Progenitor cell of endocrine pancreas (in vitro differentiated cells): ENCODE results near the gene FOXP1. TPM values are rescaled to one million over a fixed set of nuclear protein-coding genes. Genes with fewer than 3 reads are reported as not detected.
A peak's percentile ranks its signal among the peaks of the same experiment; 100 is the strongest.

Source experiments
- DNase-seq: peaks from one replicate; pipeline ENCODE4 v3.0.0; 2021; ENCODE audit warnings: low spot score; ENCODE audit not compliant: unreplicated experiment
- H3K27ac Mint-ChIP-seq: 2 replicates; pipeline ENCODE4 v1.8.0; 2021; ENCODE audit warnings: mild to moderate bottlenecking, moderate library complexity, mixed read lengths
- H3K27me3 Mint-ChIP-seq: 2 replicates; pipeline ENCODE4 v1.8.0; 2021; ENCODE audit warnings: mixed read lengths
- H3K36me3 Mint-ChIP-seq: 2 replicates; pipeline ENCODE4 v1.8.0; 2022; ENCODE audit warnings: mixed read lengths; ENCODE audit not compliant: insufficient read depth
- H3K4me1 Mint-ChIP-seq: 2 replicates; pipeline ENCODE4 v1.8.0; 2021; ENCODE audit warnings: low read depth, mixed read lengths
- H3K4me3 Mint-ChIP-seq: 2 replicates; pipeline ENCODE4 v1.8.0; 2021; ENCODE audit warnings: low read depth, mild to moderate bottlenecking, moderate library complexity, mixed read lengths
- H3K9me3 Mint-ChIP-seq: 2 replicates; pipeline ENCODE4 v1.8.0; 2021; ENCODE audit warnings: low read depth, mixed read lengths
- total RNA-seq: library from RNA; stranded (reverse); gene quantifications from 2 replicates; pipeline ENCODE4 v1.2.1, GENCODE V29; 2021
- TF ChIP-seq, protein P1 (sequence below): fragments of 200-600 bp; sonication (generic); IDR thresholded peaks from one replicate; pipeline ENCODE4 v1.5.0; 2021; ENCODE audit warnings: antibody characterized with exemption, mild to moderate bottlenecking; ENCODE audit not compliant: unreplicated experiment

Gene FOXP1
- total RNA-seq, 1 donor from 2014 or later, result 242 TPM

DNA sequence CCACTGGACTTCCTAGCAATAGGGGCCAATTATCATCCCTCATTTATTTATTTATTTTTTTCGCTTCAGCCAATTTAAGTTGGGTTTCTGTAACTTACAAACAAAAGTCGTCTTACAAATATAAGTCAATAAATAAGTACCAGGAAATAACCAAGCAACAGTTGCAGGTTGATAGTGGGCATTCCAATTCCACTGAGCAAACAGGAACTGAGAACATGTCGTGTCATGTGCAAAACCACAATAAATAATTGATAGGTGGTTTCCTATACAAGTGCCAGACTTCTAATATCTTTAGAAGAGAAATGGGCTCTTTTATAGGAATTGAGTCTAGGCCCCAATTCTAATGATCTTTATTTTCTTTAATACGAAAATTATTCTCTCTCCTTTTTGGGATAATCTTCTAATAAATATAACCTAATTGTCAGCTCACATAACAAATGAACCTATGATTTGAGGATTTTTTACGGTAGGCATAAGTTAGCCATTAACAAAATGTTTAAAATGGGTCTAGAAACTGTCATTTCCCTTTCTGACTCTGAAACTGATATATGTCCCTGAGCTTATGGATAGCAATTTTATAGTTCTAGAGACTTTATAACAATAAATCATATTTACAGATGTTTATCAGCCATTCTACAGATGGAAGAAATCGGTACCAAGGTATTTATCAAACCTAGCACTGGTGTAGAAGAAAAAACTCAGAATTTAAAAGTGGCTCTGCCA, 571.8 kb downstream of the FOXP1 start:
- DNase-seq, result no peak
- no peak overlapping the region for H3K4me3 Mint-ChIP-seq
- H3K4me1 Mint-ChIP-seq, result peaks cover 46% of the 10 kb centered on the region
- H3K9me3 Mint-ChIP-seq, result peaks cover 5% of the 10 kb centered on the region
- H3K27me3 Mint-ChIP-seq, result no peaks in the 10 kb centered on the region
- H3K36me3 Mint-ChIP-seq, result peaks cover 38% of the 10 kb centered on the region
- TF ChIP-seq, protein P1, sequence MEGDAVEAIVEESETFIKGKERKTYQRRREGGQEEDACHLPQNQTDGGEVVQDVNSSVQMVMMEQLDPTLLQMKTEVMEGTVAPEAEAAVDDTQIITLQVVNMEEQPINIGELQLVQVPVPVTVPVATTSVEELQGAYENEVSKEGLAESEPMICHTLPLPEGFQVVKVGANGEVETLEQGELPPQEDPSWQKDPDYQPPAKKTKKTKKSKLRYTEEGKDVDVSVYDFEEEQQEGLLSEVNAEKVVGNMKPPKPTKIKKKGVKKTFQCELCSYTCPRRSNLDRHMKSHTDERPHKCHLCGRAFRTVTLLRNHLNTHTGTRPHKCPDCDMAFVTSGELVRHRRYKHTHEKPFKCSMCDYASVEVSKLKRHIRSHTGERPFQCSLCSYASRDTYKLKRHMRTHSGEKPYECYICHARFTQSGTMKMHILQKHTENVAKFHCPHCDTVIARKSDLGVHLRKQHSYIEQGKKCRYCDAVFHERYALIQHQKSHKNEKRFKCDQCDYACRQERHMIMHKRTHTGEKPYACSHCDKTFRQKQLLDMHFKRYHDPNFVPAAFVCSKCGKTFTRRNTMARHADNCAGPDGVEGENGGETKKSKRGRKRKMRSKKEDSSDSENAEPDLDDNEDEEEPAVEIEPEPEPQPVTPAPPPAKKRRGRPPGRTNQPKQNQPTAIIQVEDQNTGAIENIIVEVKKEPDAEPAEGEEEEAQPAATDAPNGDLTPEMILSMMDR, result no peak
- no peak overlapping the region for H3K27ac Mint-ChIP-seq

DNA sequence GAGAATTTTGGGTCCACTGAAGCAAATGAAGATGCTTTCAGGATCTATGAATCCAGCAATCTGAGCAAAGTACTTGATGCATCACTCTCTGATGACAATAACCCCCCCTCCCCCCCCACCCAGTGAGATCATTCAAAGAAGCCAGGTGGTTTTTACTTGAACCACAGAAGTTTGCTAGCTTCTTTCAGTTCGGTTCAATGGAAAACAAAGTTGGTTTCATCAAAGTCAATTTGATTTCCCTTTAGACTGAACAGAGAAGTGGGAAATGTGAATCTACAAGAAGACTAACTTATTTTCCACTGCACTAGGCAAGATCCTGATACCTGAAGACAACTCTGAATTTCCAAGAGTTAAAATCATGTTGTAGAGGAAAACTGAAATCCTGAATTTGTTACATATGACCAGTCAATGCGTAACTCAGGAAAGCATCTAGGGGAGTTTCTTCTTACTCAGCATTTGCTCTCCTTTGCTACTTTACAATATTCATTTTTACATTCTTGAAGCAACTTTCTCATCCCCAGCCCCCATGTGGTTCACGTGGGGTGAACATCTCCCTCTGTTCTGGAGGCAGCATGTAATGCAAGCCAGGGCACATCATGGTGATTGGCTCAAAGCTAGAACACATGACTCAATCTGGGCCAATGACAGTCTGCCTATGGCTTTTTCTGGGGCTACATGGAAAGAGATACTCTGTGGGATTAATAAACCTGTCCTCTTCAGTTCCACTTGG, 572.6 kb downstream of the FOXP1 start:
- TF ChIP-seq, protein P1, result no peak
- Mint-ChIP-seq H3K4me1 (peaks cover 40% of the 10 kb centered on the region), H3K4me3 (no peak overlapping the region), H3K27me3 (no peaks in the 10 kb centered on the region), H3K9me3 (peaks cover 5% of the 10 kb centered on the region), H3K36me3 (peaks cover 33% of the 10 kb centered on the region), H3K27ac (peak overlapping the region; percentile 16)
- no peak for DNase-seq

DNA sequence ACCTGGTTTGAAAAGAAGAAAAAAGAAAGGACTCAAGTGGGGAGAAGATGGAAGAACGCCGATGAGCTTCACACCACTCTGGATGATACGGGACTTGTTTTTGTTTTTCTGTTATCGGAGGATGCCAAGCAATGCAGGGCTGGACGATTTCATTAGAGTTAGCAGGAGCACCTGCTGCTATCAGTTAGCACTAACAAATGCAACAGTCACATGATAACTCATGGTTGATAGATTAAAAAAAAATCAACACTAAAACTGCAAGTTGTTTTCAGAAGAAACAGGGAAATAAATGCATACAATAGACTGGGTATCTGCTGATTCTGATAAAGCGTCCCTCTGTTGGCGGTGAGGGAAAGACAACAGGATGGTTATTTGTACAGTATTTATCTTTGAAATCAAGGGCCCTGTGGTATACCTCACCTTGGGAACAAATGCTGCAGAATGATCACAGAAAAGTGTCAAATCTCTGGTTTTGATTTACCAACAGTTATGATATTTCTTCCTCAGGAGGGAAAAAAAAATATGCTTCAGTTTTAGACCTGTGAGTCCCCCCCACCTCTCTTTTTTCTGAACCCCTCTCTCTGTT, 575.1 kb downstream of the FOXP1 start:
- DNase-seq, result no peak
- peaks cover 48% of the 10 kb centered on the region for H3K4me1 Mint-ChIP-seq
- H3K9me3 Mint-ChIP-seq, result peaks cover 3% of the 10 kb centered on the region
- H3K4me3 Mint-ChIP-seq, result peak overlapping the region; percentile 40
- TF ChIP-seq, protein P1, result no peak
- H3K27me3 Mint-ChIP-seq, result no peaks in the 10 kb centered on the region
- peak overlapping the region; percentile 94 for H3K27ac Mint-ChIP-seq
- H3K36me3 Mint-ChIP-seq, result peaks cover 11% of the 10 kb centered on the region

DNA sequence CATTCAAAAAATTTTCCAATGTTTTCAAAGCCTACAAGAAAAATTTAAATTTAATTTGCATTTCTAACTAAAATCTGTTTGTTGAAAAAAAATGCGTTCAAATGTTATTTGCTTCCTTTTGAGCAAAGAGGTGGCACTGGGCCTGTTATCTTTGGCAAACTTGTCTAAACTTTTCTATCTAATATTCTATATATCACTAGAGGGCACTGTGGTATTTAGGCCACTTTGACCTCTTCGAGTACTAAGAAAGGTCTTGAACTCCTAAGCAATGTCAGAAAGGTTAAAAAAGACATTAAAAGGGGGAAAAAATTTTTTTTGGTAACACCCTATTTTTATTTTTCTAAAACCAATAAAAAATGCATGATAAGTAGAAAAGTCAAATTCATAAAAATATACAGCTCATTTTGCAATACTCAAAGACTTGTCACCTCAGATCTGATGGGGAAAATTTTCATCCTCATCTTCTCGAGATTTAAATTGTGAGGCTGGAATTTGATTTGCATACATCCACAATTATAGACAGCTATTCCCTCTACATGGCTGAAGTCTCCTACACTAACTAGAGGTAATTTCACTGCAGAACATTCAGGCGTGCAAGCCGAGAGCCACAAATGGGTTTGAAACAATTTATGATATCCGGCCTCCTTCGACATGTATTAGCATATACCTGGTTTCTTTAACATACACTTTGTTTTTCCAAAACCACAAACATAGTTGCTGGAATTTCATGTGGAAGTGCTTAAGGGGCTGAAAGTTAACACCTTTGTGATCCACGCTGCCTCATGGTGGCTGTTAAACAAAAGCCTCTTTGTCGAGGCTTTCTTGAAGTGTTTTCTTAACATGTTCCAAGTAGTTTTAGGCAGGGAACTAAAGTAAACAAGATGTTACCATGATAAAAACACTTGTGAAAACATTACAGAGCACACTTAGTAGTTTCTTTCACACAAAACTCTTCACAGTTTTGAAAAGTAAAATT, 576.4 kb downstream of the FOXP1 start:
- peaks cover 8% of the 10 kb centered on the region for H3K36me3 Mint-ChIP-seq
- H3K4me3 Mint-ChIP-seq, result no peak overlapping the region
- no peak for DNase-seq
- H3K27ac Mint-ChIP-seq, result peak overlapping the region; percentile 94
- TF ChIP-seq, protein P1, result peak; percentile 54
- H3K27me3 Mint-ChIP-seq, result no peaks in the 10 kb centered on the region
- peaks cover 60% of the 10 kb centered on the region for H3K4me1 Mint-ChIP-seq
- H3K9me3 Mint-ChIP-seq, result no peaks in the 10 kb centered on the region
